HG03521 (cell line): ENCODE results near the gene PAX7.

Experiments
- ATAC-seq: cut with Tn5 transposase; IDR thresholded peaks from one replicate; pipeline ENCODE4 v1.9.1; 2021; ENCODE audit warnings: mild to moderate bottlenecking, moderate library complexity; ENCODE audit not compliant: unreplicated experiment

PAX7 gene

GRCh38 chr1:18789246-18789645 is 158.6 kb downstream of the PAX7 start:
- no peak for ATAC-seq

DNA sequence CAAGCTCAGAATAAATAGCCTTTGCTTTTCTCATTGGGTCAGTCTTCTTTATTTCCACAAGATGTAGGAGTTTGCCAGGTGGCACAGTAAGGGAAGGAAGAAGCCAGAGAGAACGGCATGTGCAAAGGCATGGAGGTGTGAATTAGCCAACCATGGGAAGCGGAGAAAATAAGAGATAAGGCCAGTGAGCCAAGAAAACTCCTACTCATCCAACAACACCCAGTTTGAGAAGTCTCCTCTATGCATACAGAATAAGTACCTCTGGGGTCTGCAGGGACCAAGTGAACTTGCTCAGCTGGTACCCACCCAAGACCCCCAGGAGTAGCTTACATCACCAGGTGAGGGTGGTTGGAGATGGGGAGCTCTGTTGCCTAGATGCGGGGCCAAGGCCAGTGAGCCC is 162.1 kb downstream of the PAX7 start:
- ATAC-seq, result no peak

DNA sequence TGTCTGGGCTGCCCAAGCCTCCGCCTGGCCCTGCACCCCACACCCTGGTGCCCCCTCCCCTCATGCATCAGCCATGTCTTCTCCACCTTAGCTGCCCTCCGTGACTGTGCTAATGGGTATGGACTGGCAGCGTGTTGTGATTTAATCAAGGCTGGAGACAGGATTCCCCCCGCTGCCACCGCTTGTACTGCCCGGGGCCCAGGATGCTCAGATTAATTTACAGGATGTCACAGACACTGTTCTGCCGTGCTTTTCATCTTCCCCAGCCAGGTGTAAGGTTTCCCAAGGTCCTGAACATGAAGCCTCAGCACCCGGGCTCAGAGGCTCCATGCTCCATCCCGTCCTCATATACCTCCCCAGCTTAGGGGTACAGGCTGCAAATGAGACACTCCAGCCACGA is 162.5 kb downstream of the PAX7 start:
- no peak for ATAC-seq

DNA sequence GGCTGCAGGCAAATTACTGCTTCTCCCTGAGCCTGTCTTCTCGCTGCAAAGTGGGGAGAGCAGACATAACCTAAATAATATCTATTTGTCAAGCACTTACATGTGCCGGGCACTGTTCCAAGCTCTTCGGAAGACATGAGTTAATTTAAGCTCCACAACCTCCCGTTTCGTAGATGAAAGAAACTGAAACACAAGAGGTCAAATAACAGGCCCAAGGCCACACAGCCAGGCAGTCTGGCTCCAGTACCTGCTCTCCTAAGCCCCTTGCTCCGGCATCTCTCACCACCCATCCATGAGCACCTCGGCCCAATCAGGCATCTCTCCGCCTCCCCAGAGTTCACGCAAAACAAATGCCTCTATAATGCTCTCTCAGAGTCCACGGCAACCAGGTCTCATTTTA is 163.4 kb downstream of the PAX7 start:
- ATAC-seq, result no peak

GRCh38 chr1:18794561-18794960 is 163.9 kb downstream of the PAX7 start:
- no peak for ATAC-seq

GRCh38 chr1:18795002-18795689 is 164.5 kb downstream of the PAX7 start:
- ATAC-seq, result no peak

DNA sequence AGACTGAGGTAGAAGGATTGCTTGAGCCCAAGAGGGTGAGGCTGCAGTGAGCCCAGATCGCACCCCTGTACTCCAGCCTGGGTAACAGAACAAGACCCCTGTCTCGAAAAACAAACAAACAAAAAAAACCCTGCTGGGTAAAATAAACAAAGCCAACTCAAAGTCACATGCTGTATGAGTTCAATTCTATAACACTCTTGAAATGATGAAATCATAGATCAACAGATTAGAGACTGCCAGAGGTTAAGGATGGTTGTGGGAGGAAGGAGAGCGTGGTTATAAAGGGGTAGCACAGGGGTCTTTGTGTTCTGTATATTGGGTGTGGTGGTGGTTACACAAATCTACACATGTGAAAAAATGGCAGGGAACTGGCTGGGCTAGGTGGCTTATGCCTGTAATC is 166.3 kb downstream of the PAX7 start:
- no peak for ATAC-seq
